Transverse colon (tissue), 4 donors: ENCODE measurements around the gene MYH11. TPM values are rescaled to one million over a fixed set of nuclear protein-coding genes. Genes with fewer than 3 reads are reported as not detected.
A peak's percentile ranks its signal among the peaks of the same experiment; 100 is the strongest.

ENCODE experiments used
- DNase-seq: peaks from one replicate; pipeline ENCODE4 v3.0.0-alpha.2; 2019
- H3K27ac ChIP-seq, 4 donors: fragments of 200-600 bp; sonication (generic); 2 replicates each; pipeline ENCODE4 v1.5.1; 2016 to 2018; ENCODE audit warnings: inconsistent platforms in 4 of 4
- H3K27me3 ChIP-seq: fragments of 200-600 bp; sonication (generic); 2 replicates; pipeline ENCODE4 v1.5.1; 2017; ENCODE audit warnings: inconsistent platforms
- H3K36me3 ChIP-seq, 4 donors: fragments of 200-600 bp; sonication (generic); 2 replicates each; pipeline ENCODE4 v1.5.1; 2017 to 2019; ENCODE audit warnings: inconsistent platforms in 4 of 4
- H3K4me1 ChIP-seq, 4 donors: fragments of 200-600 bp; sonication (generic); 2 replicates each; pipeline ENCODE4 v1.5.1; 2017 to 2020; ENCODE audit warnings: inconsistent platforms in 4 of 4
- H3K4me3 ChIP-seq, 4 donors: fragments of 200-600 bp; sonication (generic); 1 replicate in 1 of 4; 2 replicates in 3 of 4; pipeline versions ENCODE4 v1.5.1 to v1.6.1; 2017 to 2019; ENCODE audit warnings: inconsistent platforms in 4 of 4
- H3K9me3 ChIP-seq, 2 donors: fragments of 200-600 bp; sonication (generic); 2 replicates each; pipeline ENCODE4 v1.5.1; 2017 to 2019; ENCODE audit warnings: inconsistent platforms in 2 of 2
- CTCF ChIP-seq, 5 experiments: fragments of 200-600 bp in 3 of 5; fragments of 450-650 bp in 2 of 5; sonication (generic) in 3 of 5; IDR thresholded peaks; 1 replicate in 2 of 5; 2 replicates in 3 of 5; pipeline ENCODE4 v1.5.1; 2016 to 2017; ENCODE audit warnings: antibody characterized with exemption in 5 of 5, inconsistent platforms in 3 of 5, mild to moderate bottlenecking in 2 of 5, moderate library complexity in 1 of 5
- EP300 ChIP-seq: sonication (generic); formaldehyde crosslinking; IDR thresholded peaks from one replicate; pipeline ENCODE4 v1.6.1; 2017; ENCODE audit warnings: antibody characterized with exemption, low read depth
- POLR2A ChIP-seq: fragments of 450-650 bp; IDR thresholded peaks from one replicate; pipeline ENCODE4 v1.6.1; 2016; ENCODE audit warnings: antibody characterized with exemption, mild to moderate bottlenecking, moderate library complexity
- POLR2AphosphoS5 ChIP-seq, 3 donors: sonication (generic); formaldehyde crosslinking; IDR thresholded peaks; one replicate each; pipeline ENCODE4 v1.6.1; 2016; ENCODE audit warnings: antibody characterized with exemption in 3 of 3
- WGBS, 2 donors: methylation state at CpG; one replicate each; pipeline ENCODE4 v1.1.5; 2018; ENCODE audit warnings: low coverage in 1 of 2; 5-methylcytosine and 5-hydroxymethylcytosine counted together
- in situ Hi-C, 4 donors: fragments of 200-750 bp; cut with MboI; loops; one replicate each; pipeline versions ENCODE4 v1.15.0 to v1.15.1; 2017; ENCODE audit warnings: low sequenced_read_pairs in 3 of 4, low pct_ligation_motif_present in 1 of 4, low pct_unique_long_range_greater_than_20kb in 1 of 4
- intact Hi-C: fragments of 100-400 bp; cut with DNase I; formaldehyde crosslinking; loops from one replicate; pipeline ENCODE4 v1.15.1; 2023; ENCODE audit warnings: low total_unique reads
- total RNA-seq, 4 donors: library from RNA; depleted of rRNA; stranded (reverse); fragments of >200 nt; gene quantifications; one replicate each; pipeline ENCODE4 v1.1.0, GENCODE V29; 2016

MYH11 gene
- total RNA-seq, 4 donors from 2014 or later: 619 to 1,914 (median 1,058) TPM

- no peaks in the 10 kb centered on the region for H3K9me3 ChIP-seq
- intact Hi-C loops (no loop called here), in situ Hi-C loops (no loop called here)
- no peak for DNase-seq
- no peak overlapping the region for H3K4me3 ChIP-seq
- no peak for TF ChIP-seq EP300
- TF ChIP-seq POLR2A: no peak
- H3K4me1 ChIP-seq: peaks cover 0 to 21% (median 15%) of the 10 kb centered on the region in 4 donors
- H3K27me3 ChIP-seq: no peaks in the 10 kb centered on the region
- no peaks in the 10 kb centered on the region for H3K36me3 ChIP-seq
- H3K27ac ChIP-seq: peak overlapping the region; percentile 57 to 92 (median 83)
- 83% methylated on average over 11 of the region's 11 CpGs; no CpG with 5 or more reads in 1 of the 2 donors for WGBS, 2 donors
Measured at GRCh38 chr16:15837761-15838160, 19.1 kb downstream of the MYH11 start.

- H3K27me3 ChIP-seq: no peaks in the 10 kb centered on the region
- 67 to 76% methylated on average over 4 to 10 of the region's 10 CpGs for WGBS, 2 donors
- DNase-seq: no peak
- in situ Hi-C loops: no loop called here
- H3K36me3 ChIP-seq: no peaks in the 10 kb centered on the region
- peaks cover 0 to 21% (median 15%) of the 10 kb centered on the region in 4 donors for H3K4me1 ChIP-seq
- no peak overlapping the region for H3K4me3 ChIP-seq
- intact Hi-C loops: no loop called here
- TF ChIP-seq CTCF (IDR thresholded peaks at IDR 0.05): no peak
- no peak for TF ChIP-seq EP300
- TF ChIP-seq POLR2AphosphoS5 (IDR thresholded peaks at IDR 0.05): no peak
- no peak for TF ChIP-seq POLR2A
- H3K27ac ChIP-seq: peak overlapping the region; percentile 57 to 92 (median 83)
- no peaks in the 10 kb centered on the region for H3K9me3 ChIP-seq
Measured at GRCh38 chr16:15836965-15837611, 19.7 kb downstream of the MYH11 start.

- DNase-seq: no peak
- in situ Hi-C loops (no loop called here), intact Hi-C loops (no loop called here)
- TF ChIP-seq POLR2A: no peak
- no peak for TF ChIP-seq POLR2AphosphoS5 (IDR thresholded peaks at IDR 0.05)
- TF ChIP-seq CTCF (IDR thresholded peaks at IDR 0.05): no peak
- no peak for TF ChIP-seq EP300
- H3K4me3 ChIP-seq: no peak overlapping the region
- H3K27ac ChIP-seq: peak overlapping the region; percentile 57 to 92 (median 83)
- no peaks in the 10 kb centered on the region for H3K27me3 ChIP-seq
- H3K4me1 ChIP-seq: peaks cover 0 to 23% (median 15%) of the 10 kb centered on the region in 4 donors
- H3K36me3 ChIP-seq: no peaks in the 10 kb centered on the region
- H3K9me3 ChIP-seq: no peaks in the 10 kb centered on the region
- WGBS, 2 donors: 74 to 85% methylated on average over 4 to 6 of the region's 6 CpGs
Measured at GRCh38 chr16:15836074-15836473, 20.8 kb downstream of the MYH11 start.

- in situ Hi-C loops: no loop called here
- no peaks in the 10 kb centered on the region for H3K9me3 ChIP-seq
- intact Hi-C loops: no loop called here
- no peak for DNase-seq
- H3K27ac ChIP-seq: peak overlapping the region; percentile 57 to 92 (median 83)
- peaks cover 5 to 31% (median 15%) of the 10 kb centered on the region in 4 donors for H3K4me1 ChIP-seq
- H3K27me3 ChIP-seq: no peaks in the 10 kb centered on the region
- no peak for TF ChIP-seq EP300
- no peak for TF ChIP-seq CTCF (IDR thresholded peaks at IDR 0.05)
- no peak for TF ChIP-seq POLR2A
- no peak for TF ChIP-seq POLR2AphosphoS5 (IDR thresholded peaks at IDR 0.05)
- H3K4me3 ChIP-seq: no peak overlapping the region
- WGBS, 2 donors: 41 to 43% methylated on average over 1 to 2 of the region's 2 CpGs
- no peaks in the 10 kb centered on the region for H3K36me3 ChIP-seq
Measured at GRCh38 chr16:15835136-15835878, 21.5 kb downstream of the MYH11 start.
